HEK293 (cell line): ENCODE data around the gene GAPVD1.

Experiments used
- KLF8 ChIP-seq: fragments of 450-650 bp; formaldehyde crosslinking; IDR thresholded peaks from 2 replicates; pipeline ENCODE4 v1.5.1; 2016; ENCODE audit warnings: missing biosample characterization, missing genetic modification characterization
- ZBTB21 ChIP-seq: fragments of 450-650 bp; formaldehyde crosslinking; IDR thresholded peaks from 2 replicates; pipeline ENCODE4 v1.5.1; 2017; ENCODE audit warnings: missing biosample characterization, missing genetic modification characterization
- ZNF133 ChIP-seq: fragments of 450-650 bp; formaldehyde crosslinking; IDR thresholded peaks from 2 replicates; pipeline ENCODE4 v1.5.1; 2016; ENCODE audit warnings: missing biosample characterization, missing genetic modification characterization
- ZNF777 ChIP-seq: fragments of 450-650 bp; formaldehyde crosslinking; IDR thresholded peaks from 2 replicates; pipeline ENCODE4 v1.5.1; 2017; ENCODE audit warnings: missing biosample characterization, missing genetic modification characterization, borderline replicate concordance
- TF ChIP-seq, protein P1 (sequence below): fragments of 450-650 bp; formaldehyde crosslinking; IDR thresholded peaks from 2 replicates; pipeline ENCODE4 v1.5.1; 2016; ENCODE audit warnings: missing biosample characterization, missing genetic modification characterization
- TF ChIP-seq, protein P2 (sequence below): fragments of 450-650 bp; formaldehyde crosslinking; IDR thresholded peaks from 2 replicates; pipeline ENCODE4 v1.5.1; 2016; ENCODE audit warnings: missing biosample characterization, missing genetic modification characterization
- TF ChIP-seq, protein P3 (sequence below): fragments of 450-650 bp; formaldehyde crosslinking; optimal IDR thresholded peaks from 2 replicates; pipeline ENCODE3; 2016; ENCODE audit warnings: missing biosample characterization, mild to moderate bottlenecking, missing genetic modification characterization

DNA sequence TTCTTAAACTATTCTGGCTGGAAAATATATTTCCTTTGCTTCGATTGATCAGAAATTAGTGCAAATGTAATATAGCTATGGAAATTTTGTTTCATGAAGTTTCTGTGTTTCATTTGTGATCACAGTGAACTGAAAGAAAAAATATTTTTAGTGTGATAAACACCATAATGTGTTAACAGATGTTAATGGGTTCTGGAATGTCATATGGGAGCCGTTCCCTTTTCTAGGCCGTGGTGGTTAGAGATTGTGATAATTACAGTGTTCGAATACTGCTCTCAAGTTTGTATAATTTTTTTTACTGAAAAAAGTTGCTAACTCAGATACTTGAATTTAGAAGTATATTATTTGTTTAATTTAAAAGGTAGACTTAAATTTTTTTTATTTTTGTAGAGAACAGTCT lies 19.3 kb downstream of the GAPVD1 start:
- TF ChIP-seq ZBTB21 (tag by site-specific recombination) (no peak), ZNF133 (tag by site-specific recombination) (no peak), ZNF777 (tag by site-specific recombination) (no peak), KLF8 (tag by site-specific recombination) (no peak)
- TF ChIP-seq, protein P1, sequence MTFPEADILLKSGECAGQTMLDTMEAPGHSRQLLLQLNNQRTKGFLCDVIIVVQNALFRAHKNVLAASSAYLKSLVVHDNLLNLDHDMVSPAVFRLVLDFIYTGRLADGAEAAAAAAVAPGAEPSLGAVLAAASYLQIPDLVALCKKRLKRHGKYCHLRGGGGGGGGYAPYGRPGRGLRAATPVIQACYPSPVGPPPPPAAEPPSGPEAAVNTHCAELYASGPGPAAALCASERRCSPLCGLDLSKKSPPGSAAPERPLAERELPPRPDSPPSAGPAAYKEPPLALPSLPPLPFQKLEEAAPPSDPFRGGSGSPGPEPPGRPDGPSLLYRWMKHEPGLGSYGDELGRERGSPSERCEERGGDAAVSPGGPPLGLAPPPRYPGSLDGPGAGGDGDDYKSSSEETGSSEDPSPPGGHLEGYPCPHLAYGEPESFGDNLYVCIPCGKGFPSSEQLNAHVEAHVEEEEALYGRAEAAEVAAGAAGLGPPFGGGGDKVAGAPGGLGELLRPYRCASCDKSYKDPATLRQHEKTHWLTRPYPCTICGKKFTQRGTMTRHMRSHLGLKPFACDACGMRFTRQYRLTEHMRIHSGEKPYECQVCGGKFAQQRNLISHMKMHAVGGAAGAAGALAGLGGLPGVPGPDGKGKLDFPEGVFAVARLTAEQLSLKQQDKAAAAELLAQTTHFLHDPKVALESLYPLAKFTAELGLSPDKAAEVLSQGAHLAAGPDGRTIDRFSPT: no peak
- TF ChIP-seq, protein P2, sequence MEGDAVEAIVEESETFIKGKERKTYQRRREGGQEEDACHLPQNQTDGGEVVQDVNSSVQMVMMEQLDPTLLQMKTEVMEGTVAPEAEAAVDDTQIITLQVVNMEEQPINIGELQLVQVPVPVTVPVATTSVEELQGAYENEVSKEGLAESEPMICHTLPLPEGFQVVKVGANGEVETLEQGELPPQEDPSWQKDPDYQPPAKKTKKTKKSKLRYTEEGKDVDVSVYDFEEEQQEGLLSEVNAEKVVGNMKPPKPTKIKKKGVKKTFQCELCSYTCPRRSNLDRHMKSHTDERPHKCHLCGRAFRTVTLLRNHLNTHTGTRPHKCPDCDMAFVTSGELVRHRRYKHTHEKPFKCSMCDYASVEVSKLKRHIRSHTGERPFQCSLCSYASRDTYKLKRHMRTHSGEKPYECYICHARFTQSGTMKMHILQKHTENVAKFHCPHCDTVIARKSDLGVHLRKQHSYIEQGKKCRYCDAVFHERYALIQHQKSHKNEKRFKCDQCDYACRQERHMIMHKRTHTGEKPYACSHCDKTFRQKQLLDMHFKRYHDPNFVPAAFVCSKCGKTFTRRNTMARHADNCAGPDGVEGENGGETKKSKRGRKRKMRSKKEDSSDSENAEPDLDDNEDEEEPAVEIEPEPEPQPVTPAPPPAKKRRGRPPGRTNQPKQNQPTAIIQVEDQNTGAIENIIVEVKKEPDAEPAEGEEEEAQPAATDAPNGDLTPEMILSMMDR (tag by site-specific recombination): no peak
- TF ChIP-seq, protein P3, sequence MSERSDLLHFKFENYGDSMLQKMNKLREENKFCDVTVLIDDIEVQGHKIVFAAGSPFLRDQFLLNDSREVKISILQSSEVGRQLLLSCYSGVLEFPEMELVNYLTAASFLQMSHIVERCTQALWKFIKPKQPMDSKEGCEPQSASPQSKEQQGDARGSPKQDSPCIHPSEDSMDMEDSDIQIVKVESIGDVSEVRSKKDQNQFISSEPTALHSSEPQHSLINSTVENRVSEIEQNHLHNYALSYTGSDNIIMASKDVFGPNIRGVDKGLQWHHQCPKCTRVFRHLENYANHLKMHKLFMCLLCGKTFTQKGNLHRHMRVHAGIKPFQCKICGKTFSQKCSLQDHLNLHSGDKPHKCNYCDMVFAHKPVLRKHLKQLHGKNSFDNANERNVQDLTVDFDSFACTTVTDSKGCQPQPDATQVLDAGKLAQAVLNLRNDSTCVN (tag by site-specific recombination): no peak
